ENCODE results near the gene SLC25A29. TPM values are rescaled to one million over a fixed set of nuclear protein-coding genes. Genes with fewer than 3 reads are reported as not detected.
A peak's percentile ranks its signal among the peaks of the same experiment; 100 is the strongest.

Gene SLC25A29
- total RNA-seq, 1 donor from 2014 or later = 29.3 TPM

- Mint-ChIP-seq H3K27ac (ENCODE audit: unreplicated experiment) (no peak overlapping the region), H3K27me3 (ENCODE audit: low read depth) (no peaks in the 10 kb centered on the region), H3K4me1 (ENCODE audit: low read depth) (peaks cover 2% of the 10 kb centered on the region), H3K4me3 (ENCODE audit: unreplicated experiment) (no peak overlapping the region), H3K9me3 (ENCODE audit: low read depth) (no peaks in the 10 kb centered on the region), H3K36me3 (ENCODE audit: low read depth) (no peaks in the 10 kb centered on the region)
- no peak for TF ChIP-seq CTCF (IDR thresholded peaks at IDR 0.05)
- DNase-seq (ENCODE audit: low spot score) = no peak
These were observed 15.4 kb upstream of the SLC25A29 start for GRCh38 chr14:100321473-100322137.

- no peak for TF ChIP-seq CTCF (IDR thresholded peaks at IDR 0.05)
- Mint-ChIP-seq H3K27ac (ENCODE audit: unreplicated experiment) (no peak overlapping the region), H3K27me3 (ENCODE audit: low read depth) (no peaks in the 10 kb centered on the region), H3K4me3 (ENCODE audit: unreplicated experiment) (no peak overlapping the region), H3K4me1 (ENCODE audit: low read depth) (peaks cover 2% of the 10 kb centered on the region), H3K9me3 (ENCODE audit: low read depth) (no peaks in the 10 kb centered on the region), H3K36me3 (ENCODE audit: low read depth) (no peaks in the 10 kb centered on the region)
- DNase-seq (ENCODE audit: low spot score) = no peak
These were observed 14.1 kb upstream of the SLC25A29 start for GRCh38 chr14:100320157-100320856.

GRCh38 chr14:100317912-100318808 lies 11.9 kb upstream of the SLC25A29 start:
- Mint-ChIP-seq H3K4me3 (ENCODE audit: unreplicated experiment) (no peak overlapping the region), H3K36me3 (ENCODE audit: low read depth) (no peaks in the 10 kb centered on the region), H3K27me3 (ENCODE audit: low read depth) (no peaks in the 10 kb centered on the region), H3K9me3 (ENCODE audit: low read depth) (no peaks in the 10 kb centered on the region), H3K27ac (ENCODE audit: unreplicated experiment) (no peak overlapping the region), H3K4me1 (ENCODE audit: low read depth) (peaks cover 5% of the 10 kb centered on the region)
- DNase-seq (ENCODE audit: low spot score) = no peak
- TF ChIP-seq CTCF (IDR thresholded peaks at IDR 0.05) = peak; percentile 83

GRCh38 chr14:100317389-100317788 lies 11.1 kb upstream of the SLC25A29 start:
- no peak overlapping the region for H3K27ac Mint-ChIP-seq (ENCODE audit: unreplicated experiment)
- H3K36me3 Mint-ChIP-seq (ENCODE audit: low read depth) = no peaks in the 10 kb centered on the region
- peaks cover 8% of the 10 kb centered on the region for H3K4me1 Mint-ChIP-seq (ENCODE audit: low read depth)
- H3K9me3 Mint-ChIP-seq (ENCODE audit: low read depth) = no peaks in the 10 kb centered on the region
- no peak for TF ChIP-seq CTCF (IDR thresholded peaks at IDR 0.05)
- no peak overlapping the region for H3K4me3 Mint-ChIP-seq (ENCODE audit: unreplicated experiment)
- no peak for DNase-seq (ENCODE audit: low spot score)
- H3K27me3 Mint-ChIP-seq (ENCODE audit: low read depth) = no peaks in the 10 kb centered on the region

- no peak for DNase-seq (ENCODE audit: low spot score)
- no peak for TF ChIP-seq CTCF (IDR thresholded peaks at IDR 0.05)
- Mint-ChIP-seq H3K4me1 (ENCODE audit: low read depth) (peaks cover 8% of the 10 kb centered on the region), H3K4me3 (ENCODE audit: unreplicated experiment) (no peak overlapping the region), H3K36me3 (ENCODE audit: low read depth) (no peaks in the 10 kb centered on the region), H3K9me3 (ENCODE audit: low read depth) (no peaks in the 10 kb centered on the region), H3K27ac (ENCODE audit: unreplicated experiment) (no peak overlapping the region), H3K27me3 (ENCODE audit: low read depth) (no peaks in the 10 kb centered on the region)
These were observed 8.5 kb upstream of the SLC25A29 start for GRCh38 chr14:100314724-100315123.

Data from chondrocyte (in vitro differentiated cells).